Fibroblast of upper back skin (primary cell): Measurements from ENCODE around the gene SH3RF3.

Experiments
- DNase-seq: peaks from one replicate; pipeline ENCODE4 v3.0.0-alpha.2; 2013

SH3RF3 gene

GRCh38 chr2:109266998-109267854 is 138.2 kb downstream of the SH3RF3 start:
- peak; percentile 32 for DNase-seq

DNA sequence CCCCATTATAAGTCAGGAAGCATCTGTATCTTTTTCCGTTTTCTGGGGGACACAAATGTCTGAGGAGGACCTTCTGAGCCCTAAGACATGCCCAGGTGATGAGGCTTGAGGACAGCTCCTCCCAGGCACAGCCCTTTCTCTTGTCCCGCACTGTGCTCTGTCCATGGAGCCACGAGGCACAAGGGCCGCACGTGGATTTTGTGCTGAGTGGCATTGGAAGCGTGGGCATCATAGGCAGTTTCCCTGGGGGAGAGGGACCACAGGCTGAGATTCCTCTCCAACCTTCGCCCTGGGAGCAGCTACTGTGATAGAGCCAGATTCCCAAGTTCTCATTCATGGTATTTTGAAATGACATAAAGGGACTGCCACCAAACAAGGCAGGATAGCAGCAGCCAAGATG is 139.9 kb downstream of the SH3RF3 start:
- DNase-seq, result no peak

- no peak for DNase-seq
Observed at GRCh38 chr2:109269706-109270504, 140.9 kb downstream of the SH3RF3 start.

DNA sequence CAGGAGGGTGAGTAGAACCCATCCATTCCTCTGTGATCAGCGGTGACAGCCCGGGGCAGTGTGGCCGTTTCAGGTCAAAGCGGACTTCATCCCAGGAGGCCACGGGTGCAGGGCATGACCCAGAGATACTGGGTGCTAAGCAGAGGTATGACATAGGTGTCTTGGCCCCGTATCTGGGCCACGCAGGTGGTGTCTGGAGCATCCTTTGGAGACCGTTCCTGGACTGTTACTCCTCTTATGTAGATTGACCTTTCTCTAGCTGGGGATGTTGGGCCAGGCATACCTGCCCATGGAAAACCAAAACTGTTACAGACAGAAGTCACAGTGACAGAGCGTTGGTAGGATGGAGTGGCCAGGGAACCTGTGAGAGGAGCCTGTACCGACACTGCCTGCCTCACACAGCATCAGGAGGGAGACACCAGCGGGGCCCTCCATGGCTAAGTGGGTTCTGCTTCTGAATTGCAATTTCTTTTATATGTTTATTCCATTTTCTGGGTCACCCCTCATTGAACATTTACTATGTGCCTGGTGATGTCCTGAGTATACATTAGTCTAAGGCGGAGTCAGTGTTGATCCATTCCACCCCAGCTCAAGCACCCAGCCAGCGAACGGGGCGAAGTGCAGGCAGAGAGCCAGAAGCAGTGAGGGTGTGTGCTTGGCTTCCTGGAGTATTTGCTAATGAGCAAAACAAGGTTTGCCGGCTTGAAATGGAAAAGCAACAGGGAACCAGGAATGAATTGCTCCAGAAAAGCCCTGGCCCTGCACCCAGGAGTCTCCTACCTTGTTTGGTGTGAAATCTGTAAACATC is 141.7 kb downstream of the SH3RF3 start:
- DNase-seq, result no peak

- DNase-seq, result no peak
Observed at GRCh38 chr2:109271920-109272319, 142.9 kb downstream of the SH3RF3 start.

DNA sequence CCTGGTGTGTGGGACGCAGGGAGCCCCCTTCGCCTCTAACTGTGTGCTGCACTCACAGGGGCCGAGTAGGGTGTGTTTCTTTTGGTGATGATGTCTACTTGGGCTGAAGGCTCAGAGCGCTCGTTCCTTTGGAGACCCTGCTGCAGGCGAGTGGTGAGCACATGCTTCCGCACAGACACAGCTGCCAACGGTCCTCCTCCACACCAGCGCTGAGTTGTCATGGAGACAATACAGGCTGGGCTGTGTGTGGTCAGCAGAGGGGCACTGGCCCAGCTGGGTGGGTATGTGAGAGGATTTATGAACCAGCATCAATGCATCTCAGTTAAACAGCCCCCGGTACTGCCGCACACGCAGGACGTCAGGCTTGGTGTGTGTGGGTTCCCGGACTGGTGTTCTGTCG is 143.5 kb downstream of the SH3RF3 start:
- no peak for DNase-seq

- no peak for DNase-seq
Observed at GRCh38 chr2:109275120-109276012, 146.4 kb downstream of the SH3RF3 start.

DNA sequence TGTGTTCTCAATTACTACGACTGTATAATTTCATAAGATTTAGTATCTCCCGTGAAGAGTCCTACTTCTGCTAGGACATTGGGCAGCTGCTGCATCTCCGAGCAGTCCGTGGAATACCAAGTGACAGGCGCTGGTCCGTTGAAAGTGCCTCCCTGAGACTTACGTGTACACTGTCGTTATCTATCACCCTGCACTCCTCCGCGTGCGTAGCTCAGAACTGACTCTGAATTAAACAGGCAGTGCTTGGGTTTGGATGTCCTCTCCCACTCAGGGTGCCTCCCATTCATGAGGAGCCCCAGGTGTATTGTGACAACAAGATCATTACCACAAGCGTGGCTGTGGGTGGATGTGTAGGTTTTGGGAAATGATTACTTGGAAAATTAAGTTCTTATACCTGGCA is 148.4 kb downstream of the SH3RF3 start:
- no peak for DNase-seq

DNA sequence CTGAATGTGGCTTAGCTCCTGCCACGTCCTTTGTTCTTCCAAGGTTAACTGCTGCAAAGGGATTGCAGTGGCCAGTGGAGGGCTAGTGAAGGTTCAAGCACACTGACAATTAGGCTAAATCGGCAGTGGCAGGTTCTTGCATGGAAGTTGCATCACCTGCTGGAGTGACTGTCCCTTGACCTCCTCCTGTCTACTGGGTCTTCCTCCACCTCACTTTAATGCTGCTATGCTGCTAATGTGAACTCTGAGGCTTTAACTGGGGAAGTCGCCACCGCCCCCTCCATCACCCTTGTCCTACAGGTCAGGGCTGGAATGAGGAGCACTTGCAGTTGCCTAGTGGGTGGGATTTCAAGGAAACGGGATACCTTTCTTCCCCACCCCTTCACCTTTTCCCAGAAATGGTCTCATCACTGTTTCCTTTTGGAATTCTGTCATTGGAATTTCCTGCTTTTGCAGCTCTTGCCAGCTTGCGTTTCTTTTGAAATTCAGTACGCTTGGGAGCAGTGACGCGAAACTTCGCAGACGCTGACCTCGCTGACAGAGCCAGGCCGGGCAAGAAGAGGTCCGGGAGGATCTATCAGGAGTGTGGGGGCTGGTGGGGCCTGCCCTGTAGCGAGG is 150.3 kb downstream of the SH3RF3 start:
- peak; percentile 53 for DNase-seq

DNA sequence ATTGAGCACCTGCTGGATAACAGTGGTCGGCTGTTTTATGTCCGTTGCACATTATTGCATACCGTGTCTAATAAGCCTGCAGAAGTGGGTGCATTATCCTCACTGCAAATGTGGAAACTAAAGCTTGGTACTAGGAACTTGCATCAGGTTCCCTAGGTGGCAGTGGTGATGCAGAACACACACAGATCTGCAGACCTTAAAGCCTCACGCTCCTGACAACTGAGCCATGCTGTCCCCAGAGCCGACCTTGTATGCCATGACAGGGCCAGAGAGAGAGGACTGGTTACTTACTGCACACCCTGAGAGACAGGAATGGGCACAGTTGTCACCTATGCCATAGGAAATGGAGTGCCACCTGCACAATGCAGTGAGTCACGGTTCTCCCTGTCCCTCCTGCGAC is 151.8 kb downstream of the SH3RF3 start:
- no peak for DNase-seq

- no peak for DNase-seq
Observed at GRCh38 chr2:109282360-109282759, 153.4 kb downstream of the SH3RF3 start.

- DNase-seq, result no peak
Observed at GRCh38 chr2:109282865-109283264, 153.9 kb downstream of the SH3RF3 start.

DNA sequence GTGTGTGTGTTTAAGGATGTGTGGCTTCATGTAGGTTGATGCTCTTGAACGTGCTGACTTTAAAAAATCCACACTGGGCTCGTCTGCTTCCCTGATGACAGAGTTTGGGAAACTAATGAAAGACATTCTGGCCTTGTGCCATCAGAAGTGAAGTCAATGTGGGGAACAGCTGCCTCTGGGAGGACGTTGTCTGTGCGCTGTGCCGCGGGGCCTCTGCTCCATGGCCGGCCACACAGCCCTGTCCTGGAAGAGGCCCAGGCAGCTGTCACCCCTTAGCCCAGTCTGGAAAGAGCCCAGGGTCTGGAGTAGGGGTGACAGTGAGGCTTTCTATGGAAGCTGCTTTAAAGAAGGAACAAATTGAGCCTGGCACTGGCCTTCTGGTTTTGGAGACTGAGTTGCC is 155.8 kb downstream of the SH3RF3 start:
- DNase-seq, result peak; percentile 79

GRCh38 chr2:109285244-109285651 is 156.2 kb downstream of the SH3RF3 start:
- peak; percentile 41 for DNase-seq

- no peak for DNase-seq
Observed at GRCh38 chr2:109287413-109287812, 158.4 kb downstream of the SH3RF3 start.

DNA sequence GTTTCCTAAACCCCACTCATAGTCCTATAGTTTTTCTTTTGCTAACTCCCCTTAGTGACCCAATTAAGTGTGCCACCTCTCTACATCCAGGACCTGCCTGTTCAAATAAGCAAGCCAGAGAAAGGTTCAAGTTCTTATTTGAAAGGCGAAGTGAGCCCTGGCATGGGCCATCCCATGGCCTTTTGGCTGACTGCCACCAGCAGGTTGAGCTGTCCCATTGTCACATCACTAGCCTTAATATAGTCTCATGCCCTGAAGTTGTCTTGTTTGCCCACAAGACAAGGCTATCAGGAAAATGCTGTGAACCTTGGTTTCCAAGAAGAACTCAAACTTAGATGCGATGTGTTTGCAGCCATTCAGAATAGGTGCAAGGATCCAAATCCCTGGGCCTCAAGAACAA is 158.8 kb downstream of the SH3RF3 start:
- DNase-seq, result no peak

- no peak for DNase-seq
Observed at GRCh38 chr2:109288544-109289368, 159.8 kb downstream of the SH3RF3 start.

DNA sequence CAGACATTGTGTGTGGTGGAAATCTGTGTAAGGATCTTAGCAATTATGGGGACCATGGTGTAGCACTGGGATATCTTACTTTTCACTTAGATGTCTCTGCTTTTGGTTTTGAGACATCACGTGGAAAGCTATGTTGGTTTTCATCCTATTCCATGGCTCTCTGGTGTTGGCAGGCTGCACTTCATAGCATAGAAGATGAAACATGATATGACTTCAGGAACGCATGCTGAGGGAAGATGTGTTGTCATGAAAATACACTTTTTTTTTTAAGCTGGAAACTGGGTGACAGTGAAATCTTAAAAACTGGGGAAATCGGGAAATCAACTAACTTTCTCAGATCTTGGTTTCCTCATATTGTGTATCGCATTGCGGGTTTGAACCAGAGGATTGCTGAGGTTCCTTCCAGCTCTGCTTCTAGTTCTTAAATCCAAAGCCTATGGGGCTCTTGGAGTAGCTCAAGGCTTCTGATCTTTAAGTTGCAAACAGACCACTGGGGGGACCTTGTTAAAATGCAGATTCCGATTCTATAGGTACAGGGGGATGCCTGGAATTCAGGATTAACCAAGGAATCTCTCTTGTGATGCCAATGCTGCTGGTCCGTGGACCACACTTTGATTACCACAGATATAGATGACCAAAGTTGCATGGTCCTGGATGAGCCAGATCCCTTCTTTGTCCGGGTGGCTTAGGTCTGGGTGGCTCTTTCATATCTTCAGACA is 160.7 kb downstream of the SH3RF3 start:
- no peak for DNase-seq

GRCh38 chr2:109290887-109291643 is 162.1 kb downstream of the SH3RF3 start:
- no peak for DNase-seq
